GM21717 (cell line): ENCODE measurements around the gene LHPP.

Source experiments
- ATAC-seq: cut with Tn5 transposase; IDR thresholded peaks from one replicate; pipeline ENCODE4 v1.9.1; 2021; ENCODE audit warnings: mild to moderate bottlenecking, moderate library complexity; ENCODE audit not compliant: unreplicated experiment

Gene LHPP

GRCh38 chr10:124495162-124495561 is 33.5 kb downstream of the LHPP start:
- no peak for ATAC-seq

- ATAC-seq: no peak
Measured at GRCh38 chr10:124495725-124496124, 34.1 kb downstream of the LHPP start.

GRCh38 chr10:124496150-124496549 is 34.5 kb downstream of the LHPP start:
- no peak for ATAC-seq

GRCh38 chr10:124496620-124497019 is 35.0 kb downstream of the LHPP start:
- ATAC-seq: no peak

GRCh38 chr10:124497196-124497881 is 35.7 kb downstream of the LHPP start:
- ATAC-seq: no peak

- ATAC-seq: no peak
Measured at GRCh38 chr10:124498056-124498455, 36.4 kb downstream of the LHPP start.

DNA sequence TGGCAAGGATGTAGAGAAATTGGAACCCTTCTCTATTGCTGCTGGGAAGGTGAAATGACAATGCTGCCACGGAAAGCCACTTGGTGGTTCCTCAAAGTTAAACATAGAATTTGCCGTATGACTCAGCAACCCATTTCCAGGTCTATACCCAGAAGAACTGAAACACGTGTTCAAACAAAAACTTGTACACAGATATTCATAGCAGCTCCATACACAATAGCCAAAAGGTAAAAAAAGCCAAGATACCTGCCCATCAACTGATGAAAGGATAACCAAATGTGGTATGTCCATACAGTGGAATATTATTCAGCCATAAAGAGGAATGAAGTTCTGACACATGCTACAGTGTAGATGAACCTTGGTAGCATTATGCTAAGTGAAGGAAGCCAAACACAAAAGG is 39.1 kb downstream of the LHPP start:
- no peak for ATAC-seq

- no peak for ATAC-seq
Measured at GRCh38 chr10:124504711-124505110, 43.1 kb downstream of the LHPP start.

DNA sequence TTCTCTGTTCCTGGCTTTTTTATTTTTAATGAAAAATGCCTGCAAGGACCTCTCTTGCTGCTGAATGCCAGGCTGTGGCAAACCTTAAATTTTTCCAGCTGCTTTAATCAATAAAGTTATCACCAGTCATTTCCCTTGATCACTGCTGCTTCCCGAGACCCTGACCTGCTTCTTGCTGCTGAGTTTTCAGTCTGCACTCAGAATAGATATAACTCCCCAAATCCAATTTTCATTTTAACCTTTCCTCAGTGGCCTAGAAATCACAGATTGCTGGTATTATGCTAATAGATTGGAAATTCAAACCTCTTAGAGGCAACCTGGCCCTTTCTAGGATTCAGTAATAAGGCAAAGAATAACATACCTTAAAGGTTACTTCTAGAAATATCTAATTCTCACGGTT is 43.7 kb downstream of the LHPP start:
- no peak for ATAC-seq

- ATAC-seq: no peak
Measured at GRCh38 chr10:124508070-124508667, 46.5 kb downstream of the LHPP start.

GRCh38 chr10:124508907-124509454 is 47.4 kb downstream of the LHPP start:
- no peak for ATAC-seq

DNA sequence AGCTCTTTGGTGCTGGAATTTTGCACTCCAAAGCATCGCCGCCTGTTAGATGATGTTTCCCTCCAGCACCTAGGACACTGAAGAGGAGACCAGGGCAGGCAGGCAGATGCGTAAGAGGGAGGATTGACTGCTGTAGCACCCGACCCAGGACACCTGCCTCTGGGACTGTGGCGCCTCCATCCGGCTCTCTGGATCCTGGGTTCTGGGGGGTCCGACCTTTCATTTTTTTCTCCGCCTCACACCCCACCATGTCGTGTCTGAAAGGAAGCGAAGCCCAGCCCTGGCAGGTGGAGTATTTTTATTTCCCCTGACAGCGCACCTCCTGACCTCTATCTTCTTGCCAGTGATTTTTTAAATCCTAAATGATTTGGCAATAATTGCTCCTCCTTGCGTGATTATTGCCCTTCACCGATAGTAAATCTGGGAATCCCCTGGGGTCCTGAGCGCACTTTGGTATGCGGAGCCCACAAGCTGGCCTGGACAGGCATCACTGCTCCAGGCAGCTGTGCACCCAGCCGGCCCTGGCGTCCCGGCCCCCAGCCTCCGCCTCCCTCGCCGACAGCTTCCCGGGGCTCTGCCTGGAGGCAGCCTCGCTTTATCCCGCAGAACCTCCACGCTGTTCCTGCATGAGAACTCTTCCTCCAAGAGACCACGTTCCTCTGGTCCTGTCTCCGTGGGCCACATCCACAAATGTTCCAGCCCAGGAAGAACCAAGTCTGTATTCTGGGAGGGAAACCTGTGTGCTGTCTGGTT is 48.4 kb downstream of the LHPP start:
- ATAC-seq: no peak

DNA sequence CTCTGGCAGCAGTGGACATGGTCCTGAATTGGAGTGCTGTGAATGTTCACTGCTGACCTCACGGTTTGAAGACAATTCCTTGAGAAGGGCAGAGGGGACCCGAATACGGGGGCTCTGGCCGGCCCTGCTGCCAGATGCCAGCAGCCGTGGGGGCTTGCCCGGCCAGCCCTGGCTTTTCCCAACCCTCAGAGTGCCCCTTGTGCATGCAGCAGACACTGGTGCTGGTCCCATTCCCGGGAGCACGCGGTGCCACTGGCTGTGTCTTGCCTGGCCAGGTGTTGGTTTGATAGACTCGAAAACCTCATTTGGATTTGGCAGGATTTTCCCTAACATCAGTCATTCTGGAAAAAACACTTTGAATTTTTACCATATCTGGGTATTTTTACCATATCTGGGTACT is 49.1 kb downstream of the LHPP start:
- ATAC-seq: no peak

DNA sequence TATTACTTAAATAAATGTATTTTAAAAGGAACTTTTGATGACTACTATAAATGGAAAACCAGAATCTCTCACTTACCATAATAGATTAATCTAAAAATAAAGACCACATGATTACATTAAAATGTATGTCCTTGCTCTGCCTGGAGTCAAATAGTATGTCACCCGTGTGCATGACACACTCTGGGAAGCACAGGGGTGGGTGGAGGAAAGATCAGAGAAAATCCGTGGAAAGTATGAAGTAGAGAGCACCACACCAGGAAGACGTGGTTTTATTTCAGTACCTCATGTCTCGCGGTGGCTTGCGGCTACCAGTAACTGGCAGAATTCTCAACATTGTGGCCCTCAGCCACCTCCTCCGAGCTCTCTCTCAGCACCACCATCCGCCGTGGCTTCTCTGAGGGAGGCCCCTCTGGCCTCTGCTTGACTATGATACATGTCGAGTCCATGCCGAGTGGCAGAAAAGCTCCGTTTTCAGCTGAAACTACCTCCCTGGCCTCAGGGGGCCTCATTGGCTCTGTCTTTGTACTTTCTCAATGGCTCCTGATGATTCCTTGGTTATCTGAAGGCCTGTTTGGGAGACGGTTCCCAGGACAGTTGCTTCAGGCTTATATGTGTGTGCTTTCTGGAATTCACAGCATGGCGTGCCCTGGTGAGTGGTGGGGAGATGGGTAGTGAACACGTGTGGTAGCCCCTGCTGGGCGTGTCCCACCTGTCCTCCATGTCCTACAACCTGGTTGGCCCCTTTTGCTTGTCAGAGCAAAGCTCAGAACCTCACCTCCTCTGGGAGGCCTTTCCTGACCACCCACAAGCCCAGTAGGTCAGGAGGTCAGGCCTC is 49.8 kb downstream of the LHPP start:
- no peak for ATAC-seq

DNA sequence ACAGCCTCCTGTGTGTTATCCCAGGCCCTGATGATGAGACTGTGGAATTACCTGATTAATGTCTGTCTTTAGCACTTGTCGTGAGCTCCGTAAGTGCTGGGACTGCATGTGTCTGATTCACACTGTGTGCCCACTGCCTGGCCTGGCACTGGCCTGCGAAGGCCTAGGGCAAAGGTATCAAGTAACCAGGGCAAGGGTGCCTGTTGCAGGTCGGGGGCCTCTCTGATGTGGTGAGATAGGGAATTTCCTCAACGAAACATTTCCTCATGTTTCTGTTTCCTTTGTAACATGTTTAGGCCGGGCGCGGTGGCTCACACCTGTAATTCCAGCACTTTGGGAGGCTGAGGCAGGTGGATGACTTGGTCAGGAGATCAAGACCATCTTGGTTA is 50.4 kb downstream of the LHPP start:
- no peak for ATAC-seq

DNA sequence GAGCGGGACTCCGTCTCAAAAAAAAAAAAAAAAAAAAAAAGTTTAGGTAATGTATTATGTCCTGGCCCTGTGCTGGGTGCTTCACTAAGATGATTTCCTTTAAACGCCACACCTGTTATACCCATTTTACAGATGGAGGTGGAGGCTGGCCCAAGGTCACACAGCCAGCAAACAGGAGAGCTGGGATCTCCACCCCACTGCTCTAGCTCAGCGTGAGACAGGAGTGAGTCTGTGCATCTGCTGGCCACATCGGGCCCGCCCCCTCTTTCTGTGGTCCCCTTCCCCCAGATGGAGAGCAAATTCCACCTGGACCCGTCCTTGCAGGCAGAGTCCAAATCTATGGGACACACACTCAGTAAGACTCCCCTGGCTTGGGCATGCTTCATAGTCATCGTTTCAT is 51.0 kb downstream of the LHPP start:
- no peak for ATAC-seq

GRCh38 chr10:124515244-124515970 is 53.8 kb downstream of the LHPP start:
- ATAC-seq: no peak

- ATAC-seq: no peak
Measured at GRCh38 chr10:124516181-124516580, 54.6 kb downstream of the LHPP start.

GRCh38 chr10:124516746-124517397 is 55.2 kb downstream of the LHPP start:
- no peak for ATAC-seq

GRCh38 chr10:124517461-124517860 is 55.8 kb downstream of the LHPP start:
- ATAC-seq: no peak
